Right lobe of liver (tissue), 6 donors: Measurements from ENCODE around the gene SHC2. TPM values are rescaled to one million over a fixed set of nuclear protein-coding genes. Genes with fewer than 3 reads are reported as not detected.
A peak's percentile ranks its signal among the peaks of the same experiment; 100 is the strongest.

Experiments
- ATAC-seq, 4 donors: fragments of 200-7000 bp; cut with Tn5 transposase; one replicate each; pipeline ENCODE4 v1.9.1; 2020; ENCODE audit warnings: mild to moderate bottlenecking in 4 of 4, moderate library complexity in 4 of 4
- DNase-seq, 3 donors: peaks; one replicate each; pipeline ENCODE4 v3.0.0-alpha.2; 2020
- H3K27ac ChIP-seq, 3 donors: fragments of 200-600 bp; one replicate each; pipeline ENCODE4 v1.8.0; 2022
- H3K27me3 ChIP-seq, 2 donors: fragments of 200-600 bp; one replicate each; pipeline ENCODE4 v1.8.0; 2022
- H3K36me3 ChIP-seq, 4 donors: fragments of 200-600 bp; sonication (generic) in 1 of 4; one replicate each; pipeline versions ENCODE4 v1.5.1 to v1.8.0; 2017 to 2022; ENCODE audit warnings: control low read depth in 1 of 4
- H3K4me1 ChIP-seq, 4 donors: fragments of 200-600 bp; sonication (generic) in 1 of 4; one replicate each; pipeline versions ENCODE4 v1.5.1 to v1.8.0; 2017 to 2022; ENCODE audit warnings: control low read depth in 1 of 4
- H3K4me3 ChIP-seq, 3 donors: fragments of 200-600 bp; one replicate each; pipeline ENCODE4 v1.8.0; 2022
- H3K9me3 ChIP-seq, 4 donors: fragments of 200-600 bp; sonication (generic) in 1 of 4; one replicate each; pipeline versions ENCODE4 v1.5.1 to v1.8.0; 2017 to 2022; ENCODE audit warnings: control low read depth in 1 of 4
- POLR2A ChIP-seq: fragments of 450-650 bp; IDR thresholded peaks from one replicate; pipeline ENCODE4 v1.6.1; 2017; ENCODE audit warnings: antibody characterized with exemption, mild to moderate bottlenecking
- WGBS: methylation state at CpG from one replicate; pipeline ENCODE4 v1.1.6; 2018; ENCODE audit warnings: low coverage, low lambda C conversion rate; ENCODE audit not compliant: insufficient coverage; ENCODE audit errors: missing lambda C conversion rate; 5-methylcytosine and 5-hydroxymethylcytosine counted together
- intact Hi-C, 2 donors: fragments of 100-400 bp; cut with DNase I; formaldehyde crosslinking; loops; one replicate each; pipeline versions ENCODE4 v1.11.2 to v1.14.1; 2022
- total RNA-seq, 6 experiments: library from RNA; depleted of rRNA in 2 of 6; stranded (reverse); fragments of >200 nt in 2 of 6; fragmentation: NEBNext Ultra II Directional in 3 of 6; extraction: Animal tissue kit (Norgen Biotek cat#: 25700) in 3 of 6; gene quantifications; one replicate each; pipeline versions ENCODE4 v1.1.0 to v1.2.4, GENCODE V29; 2016 to 2023
- TF ChIP-seq, protein P1 (sequence below), 4 donors: fragments of 200-600 bp in 3 of 4; fragments of 450-650 bp in 1 of 4; IDR thresholded peaks; one replicate each; pipeline versions ENCODE4 v1.5.1 to v1.8.0; 2016 to 2022; ENCODE audit warnings: antibody characterized with exemption in 4 of 4, mild to moderate bottlenecking in 2 of 4
- donor health status: DM: no; HTN: yes; CAD: no.
- donor health status: DM: no; HTN: no; CAD: no.
- donor health status: DM: no; HTN: no; CAD: no.
- donor health status: DM: no; HTN: yes; CAD: no.
- donor health status: DM: no; HTN: yes; CAD: no.

The SHC2 gene
- total RNA-seq, 6 experiments from 2014 or later = 48.4 to 69.9 (median 59.1) TPM

DNA sequence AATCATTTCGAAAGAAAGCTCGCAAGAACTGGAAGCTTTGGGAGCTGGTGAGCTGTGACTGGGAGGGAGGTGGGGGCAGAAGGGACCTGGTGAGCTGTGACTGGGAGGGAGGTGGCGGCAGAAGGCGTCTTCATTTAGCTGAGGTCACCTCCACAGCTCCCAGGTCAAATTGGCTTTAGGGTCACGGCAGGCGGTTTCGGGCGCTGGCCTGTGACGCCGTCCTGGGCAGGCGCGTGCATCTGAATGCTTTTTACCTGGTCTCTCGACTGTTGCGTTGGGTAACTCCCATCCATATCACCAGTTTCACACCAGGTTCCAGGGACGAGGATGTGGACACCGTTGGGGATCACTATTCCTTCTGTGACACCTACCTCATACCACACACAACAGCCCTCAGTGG, 81.0 kb downstream of the SHC2 start:
- H3K9me3 ChIP-seq = no peaks in the 10 kb centered on the region
- intact Hi-C loops = no loop called here
- no peaks in the 10 kb centered on the region for H3K4me1 ChIP-seq
- H3K36me3 ChIP-seq = no peaks in the 10 kb centered on the region
- no peak overlapping the region for H3K4me3 ChIP-seq
- no peaks in the 10 kb centered on the region for H3K27me3 ChIP-seq
- TF ChIP-seq POLR2A = no peak
- TF ChIP-seq, protein P1, sequence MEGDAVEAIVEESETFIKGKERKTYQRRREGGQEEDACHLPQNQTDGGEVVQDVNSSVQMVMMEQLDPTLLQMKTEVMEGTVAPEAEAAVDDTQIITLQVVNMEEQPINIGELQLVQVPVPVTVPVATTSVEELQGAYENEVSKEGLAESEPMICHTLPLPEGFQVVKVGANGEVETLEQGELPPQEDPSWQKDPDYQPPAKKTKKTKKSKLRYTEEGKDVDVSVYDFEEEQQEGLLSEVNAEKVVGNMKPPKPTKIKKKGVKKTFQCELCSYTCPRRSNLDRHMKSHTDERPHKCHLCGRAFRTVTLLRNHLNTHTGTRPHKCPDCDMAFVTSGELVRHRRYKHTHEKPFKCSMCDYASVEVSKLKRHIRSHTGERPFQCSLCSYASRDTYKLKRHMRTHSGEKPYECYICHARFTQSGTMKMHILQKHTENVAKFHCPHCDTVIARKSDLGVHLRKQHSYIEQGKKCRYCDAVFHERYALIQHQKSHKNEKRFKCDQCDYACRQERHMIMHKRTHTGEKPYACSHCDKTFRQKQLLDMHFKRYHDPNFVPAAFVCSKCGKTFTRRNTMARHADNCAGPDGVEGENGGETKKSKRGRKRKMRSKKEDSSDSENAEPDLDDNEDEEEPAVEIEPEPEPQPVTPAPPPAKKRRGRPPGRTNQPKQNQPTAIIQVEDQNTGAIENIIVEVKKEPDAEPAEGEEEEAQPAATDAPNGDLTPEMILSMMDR (IDR thresholded peaks at IDR 0.05) = no peak
- DNase-seq = no peak
- no peak for ATAC-seq
- WGBS = 76% methylated on average over 8 of the region's 16 CpGs
- no peak overlapping the region for H3K27ac ChIP-seq

DNA sequence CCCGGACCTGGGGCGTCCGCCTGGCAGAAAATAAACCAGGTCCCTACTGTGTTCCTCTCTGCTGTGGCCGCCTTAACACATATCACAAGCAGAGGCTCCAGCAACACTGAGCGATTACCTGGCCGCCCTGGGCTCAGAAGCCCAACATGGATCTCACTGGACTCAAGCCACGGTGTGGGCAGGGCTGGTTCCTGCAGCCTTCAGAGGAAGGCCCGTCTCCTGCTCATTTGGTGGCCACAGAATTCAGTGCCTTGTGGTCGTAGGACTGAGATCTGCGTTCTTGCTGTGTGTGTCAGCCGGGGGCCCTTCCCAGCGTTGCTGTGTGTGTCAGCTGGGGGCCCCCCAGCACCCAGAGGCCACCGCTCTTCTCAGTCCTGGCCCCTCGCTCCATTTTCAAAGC, 82.1 kb downstream of the SHC2 start:
- TF ChIP-seq, protein P1 (IDR thresholded peaks at IDR 0.05) = no peak
- no peak for TF ChIP-seq POLR2A
- WGBS = 52% methylated on average over 8 of the region's 14 CpGs
- no peak overlapping the region for H3K4me3 ChIP-seq

DNA sequence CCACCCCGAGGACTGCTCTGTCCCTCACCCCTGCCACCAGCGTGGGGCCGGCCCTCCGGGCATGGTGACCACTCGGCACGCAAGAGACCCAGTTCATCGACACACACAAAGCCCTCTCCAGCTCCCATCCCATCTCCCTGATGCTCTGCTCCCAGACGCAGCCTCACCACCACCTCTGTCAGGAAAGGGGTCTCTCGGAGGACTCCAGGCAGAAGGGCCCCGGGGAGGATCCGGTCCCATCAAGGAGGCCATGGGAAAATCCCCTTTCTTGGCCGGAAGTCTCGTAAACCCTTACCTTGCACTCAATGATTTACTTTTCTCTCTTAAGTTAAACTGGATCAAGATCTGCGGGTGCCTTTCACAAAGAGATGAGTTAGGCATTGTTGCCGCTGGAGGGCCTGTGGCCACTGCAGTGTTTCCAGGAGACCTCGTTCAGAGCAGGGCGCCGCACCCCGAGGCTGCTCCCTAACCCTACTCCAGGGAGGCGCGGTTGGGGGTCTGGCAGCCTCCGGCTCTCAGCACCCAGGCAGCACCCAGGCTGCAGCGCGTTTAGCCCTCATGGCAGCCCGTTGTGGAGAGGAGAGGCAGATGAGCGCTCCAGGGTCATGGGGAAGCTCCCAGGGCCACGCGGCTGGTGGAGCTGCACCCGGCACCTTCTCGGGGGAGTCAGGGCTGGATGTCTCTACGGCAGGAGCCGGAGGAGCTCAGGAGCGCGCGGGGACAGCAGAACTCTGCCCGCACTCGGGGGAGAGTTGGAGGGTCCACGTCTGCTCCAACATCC, 82.8 kb downstream of the SHC2 start:
- TF ChIP-seq, protein P1 (IDR thresholded peaks at IDR 0.05) = no peak
- ATAC-seq = peak in 2 of 4 donors; percentile 10 to 27
- Histone ChIP-seq H3K9me3 (no peaks in the 10 kb centered on the region), H3K4me1 (no peaks in the 10 kb centered on the region), H3K4me3 (no peak overlapping the region), H3K27me3 (no peaks in the 10 kb centered on the region), H3K27ac (no peak overlapping the region), H3K36me3 (no peaks in the 10 kb centered on the region)
- intact Hi-C loops = no loop called here
- DNase-seq = no peak
- WGBS = 60% methylated on average over 17 of the region's 38 CpGs

More for the DNA sequence above, 82.1 kb downstream of the SHC2 start:
- Histone ChIP-seq H3K9me3 (no peaks in the 10 kb centered on the region), H3K27me3 (no peaks in the 10 kb centered on the region), H3K36me3 (no peaks in the 10 kb centered on the region), H3K27ac (no peak overlapping the region), H3K4me1 (no peaks in the 10 kb centered on the region)
- ATAC-seq = no peak
- no peak for DNase-seq
- intact Hi-C loops = no loop called here

DNA sequence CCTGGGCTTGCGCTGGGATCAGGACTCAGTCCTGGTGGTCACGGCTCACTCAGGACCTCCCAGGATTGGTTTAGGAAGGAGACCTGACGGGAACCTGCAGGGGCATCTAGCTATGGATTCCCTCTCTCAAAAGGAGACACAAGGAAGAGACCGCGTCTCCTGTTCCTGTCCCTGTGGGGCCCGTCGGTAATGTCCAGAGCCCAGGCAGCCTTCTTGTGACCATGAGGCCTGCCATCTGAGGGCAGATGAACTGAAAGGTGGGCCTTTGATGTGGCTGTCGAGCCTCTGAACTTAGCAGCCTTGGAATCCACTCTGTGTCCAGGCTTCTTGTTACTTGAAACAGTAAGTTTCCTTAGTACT, 84.7 kb downstream of the SHC2 start:
- 67% methylated on average over 1 of the region's 8 CpGs for WGBS
- no peaks in the 10 kb centered on the region for H3K36me3 ChIP-seq
- no peaks in the 10 kb centered on the region for H3K27me3 ChIP-seq
- DNase-seq = no peak
- H3K27ac ChIP-seq = no peak overlapping the region
- intact Hi-C loops = no loop called here
- no peak overlapping the region for H3K4me3 ChIP-seq
- no peak for TF ChIP-seq POLR2A
- TF ChIP-seq, protein P1 (IDR thresholded peaks at IDR 0.05) = no peak
- H3K4me1 ChIP-seq = no peaks in the 10 kb centered on the region
- no peak for ATAC-seq
- H3K9me3 ChIP-seq = no peaks in the 10 kb centered on the region
